HG02610 (cell line): Measurements from ENCODE around the gene HCFC1.
"Not testable (repeated sequence)": the region's sequence is repeated elsewhere in the genome, so short reads cannot be mapped to it uniquely, and the experiment has no call there.

ENCODE experiments used
- ATAC-seq: cut with Tn5 transposase; IDR thresholded peaks from one replicate; pipeline ENCODE4 v1.9.1; 2021; ENCODE audit warnings: mild to moderate bottlenecking, moderate library complexity; ENCODE audit not compliant: unreplicated experiment

The HCFC1 gene

GRCh38 chrX:154010330-154011087, 38.9 kb upstream of the HCFC1 start:
- ATAC-seq = no peak

- ATAC-seq = no peak
Observed at GRCh38 chrX:154008521-154008920, 36.9 kb upstream of the HCFC1 start.

- no peak for ATAC-seq
Observed at GRCh38 chrX:154006947-154007346, 35.3 kb upstream of the HCFC1 start.

- ATAC-seq = no peak
Observed at GRCh38 chrX:154004315-154004714, 32.7 kb upstream of the HCFC1 start.

GRCh38 chrX:154002215-154002719, 30.6 kb upstream of the HCFC1 start:
- ATAC-seq = no peak

GRCh38 chrX:154000051-154000450, 28.4 kb upstream of the HCFC1 start:
- no peak for ATAC-seq

- no peak for ATAC-seq
Observed at GRCh38 chrX:153999359-154000037, 27.9 kb upstream of the HCFC1 start.

- no peak for ATAC-seq
Observed at GRCh38 chrX:153995504-153995903, 23.9 kb upstream of the HCFC1 start.

- not testable (repeated sequence) for ATAC-seq
Observed at GRCh38 chrX:153994398-153994797, 22.8 kb upstream of the HCFC1 start.

GRCh38 chrX:153993978-153994377, 22.4 kb upstream of the HCFC1 start:
- no peak for ATAC-seq

- no peak for ATAC-seq
Observed at GRCh38 chrX:153993079-153993478, 21.5 kb upstream of the HCFC1 start.

GRCh38 chrX:153992180-153992579, 20.6 kb upstream of the HCFC1 start:
- ATAC-seq = no peak

GRCh38 chrX:153991013-153991580, 19.5 kb upstream of the HCFC1 start:
- ATAC-seq = no peak

- ATAC-seq = no peak
Observed at GRCh38 chrX:153989973-153990655, 18.5 kb upstream of the HCFC1 start.

- ATAC-seq = no peak
Observed at GRCh38 chrX:153988493-153988892, 16.9 kb upstream of the HCFC1 start.

GRCh38 chrX:153984351-153985178, 12.9 kb upstream of the HCFC1 start:
- ATAC-seq = no peak

GRCh38 chrX:153983321-153983801, 11.7 kb upstream of the HCFC1 start:
- no peak for ATAC-seq

GRCh38 chrX:153981771-153982533, 10.3 kb upstream of the HCFC1 start:
- ATAC-seq = no peak

- ATAC-seq = no peak
Observed at GRCh38 chrX:153981231-153981630, 9.6 kb upstream of the HCFC1 start.

GRCh38 chrX:153980394-153980793, 8.8 kb upstream of the HCFC1 start:
- peak; percentile 52 for ATAC-seq
